K562 (cell line): Measurements from ENCODE around the gene NPB. TPM values are rescaled to one million over a fixed set of nuclear protein-coding genes. Genes with fewer than 3 reads are reported as not detected.

Experiments
- CREB1 ChIP-seq, 2 experiments: sonication (generic) in 1 of 2; formaldehyde crosslinking in 1 of 2; IDR thresholded peaks; 2 replicates each; pipeline versions ENCODE4 v1.6.1 to v1.8.0; 2012 to 2022; ENCODE audit warnings: inconsistent platforms in 1 of 2, mild to moderate bottlenecking in 1 of 2, missing genetic modification reagents in 1 of 2, moderate library complexity in 1 of 2
- HOXB6 ChIP-seq: fragments of 250-450 bp; sonication (Bioruptor Pico); IDR thresholded peaks from 2 replicates; pipeline ENCODE4 v1.5.1; 2022; ENCODE audit warnings: mild to moderate bottlenecking, borderline replicate concordance
- NR2C1 ChIP-seq, 2 experiments: fragments of 450-650 bp; IDR thresholded peaks; 2 replicates each; pipeline ENCODE4 v1.6.1; 2017; ENCODE audit warnings: mild to moderate bottlenecking in 2 of 2, antibody characterized with exemption in 1 of 2, inconsistent platforms in 1 of 2, missing compliant biosample characterization in 1 of 2, missing genetic modification characterization in 1 of 2
- PTRF ChIP-seq: fragments of 450-650 bp; IDR thresholded peaks from 2 replicates; pipeline ENCODE4 v1.6.1; 2016; ENCODE audit warnings: mild to moderate bottlenecking, missing genetic modification characterization, missing compliant biosample characterization
- RBM17 ChIP-seq: fragments of 200-400 bp; formaldehyde crosslinking; IDR thresholded peaks from 2 replicates; pipeline ENCODE4 v1.6.1; 2017; ENCODE audit warnings: low read depth, mild to moderate bottlenecking, low read length, borderline replicate concordance
- RBM25 ChIP-seq: fragments of 200-400 bp; formaldehyde crosslinking; IDR thresholded peaks from 2 replicates; pipeline ENCODE4 v1.6.1; 2018; ENCODE audit warnings: low read length, low read depth, moderate library complexity; ENCODE audit not compliant: severe bottlenecking
- TBP ChIP-seq: optimal IDR thresholded peaks from 2 replicates; pipeline ENCODE3; 2011; ENCODE audit warnings: low read depth, low read length, improper control_type of control experiment
- ZFP36 ChIP-seq: fragments of 150-350 bp; IDR thresholded peaks from 2 replicates; pipeline ENCODE4 v1.6.1; 2018; ENCODE audit warnings: low read length, low read depth; ENCODE audit not compliant: partially characterized antibody
- ZFX ChIP-seq: sonication (generic); formaldehyde crosslinking; IDR thresholded peaks from 2 replicates; pipeline ENCODE4 v1.8.0; 2022; ENCODE audit warnings: mild to moderate bottlenecking, missing genetic modification reagents, moderate library complexity
- ZNF217 ChIP-seq: sonication (generic); formaldehyde crosslinking; IDR thresholded peaks from 2 replicates; pipeline ENCODE4 v1.8.0; 2022; ENCODE audit warnings: mild to moderate bottlenecking, missing genetic modification reagents
- ZNF717 ChIP-seq: fragments of 250-450 bp; sonication (Bioruptor Pico); IDR thresholded peaks from 2 replicates; pipeline ENCODE4 v1.5.0; 2021
- ZNF77 ChIP-seq: fragments of 250-450 bp; sonication (Bioruptor Pico); IDR thresholded peaks from 2 replicates; pipeline ENCODE4 v1.5.0; 2020
- polyA plus RNA-seq, 8 experiments: library from polyadenylated mRNA; depleted of rRNA in 4 of 8; stranded (reverse) in 5 of 8; unstranded in 3 of 8; fragments of >200 nt; fragmentation: Nextera tagmentation in 2 of 8; fragmentation: Illumina TruSeq in 1 of 8; extraction: Ambion mirVana in 2 of 8; extraction: Trizol in 1 of 8; gene quantifications; 2 replicates each; pipeline versions ENCODE4 v1.2.1 to v1.2.3, GENCODE V29; 2011 to 2014; ENCODE audit warnings: inconsistent platforms in 1 of 8, missing spikeins in 1 of 8
- total RNA-seq, 7 experiments: library from RNA; depleted of rRNA in 6 of 7; stranded (reverse); fragments of >200 nt in 6 of 7; fragmentation: Illumina TruSeq in 2 of 7; extraction: Trizol in 2 of 7; gene quantifications; 2 replicates each; pipeline versions ENCODE4 v1.2.1 to v1.2.3, GENCODE V29; 2011 to 2021; ENCODE audit warnings: low replicate concordance in 1 of 7
- TF ChIP-seq, protein P1 (sequence below): fragments of 450-650 bp; IDR thresholded peaks from 2 replicates; pipeline ENCODE4 v1.6.1; 2016; ENCODE audit warnings: mild to moderate bottlenecking
- TF ChIP-seq, protein P2 (sequence below): fragments of 250-450 bp; sonication (Bioruptor Pico); IDR thresholded peaks from 2 replicates; pipeline ENCODE4 v1.9.0; 2021; ENCODE audit warnings: mild to moderate bottlenecking, inconsistent platforms
- TF ChIP-seq, protein P3 (sequence below): sonication (generic); formaldehyde crosslinking; IDR thresholded peaks from 2 replicates; pipeline ENCODE4 v1.8.0; 2022; ENCODE audit warnings: mild to moderate bottlenecking, missing genetic modification reagents
- TF ChIP-seq, protein P4 (sequence below): fragments of 250-450 bp; sonication (Bioruptor Pico); IDR thresholded peaks from 2 replicates; pipeline ENCODE4 v1.8.0; 2021; ENCODE audit warnings: moderate library complexity, mild to moderate bottlenecking, inconsistent platforms
- TF ChIP-seq, protein P5 (sequence below), 2 experiments: fragments of 450-650 bp; IDR thresholded peaks; 2 replicates each; pipeline ENCODE4 v1.6.1; 2018; ENCODE audit warnings: mild to moderate bottlenecking in 2 of 2, low read depth in 1 of 2; ENCODE audit not compliant: partially characterized antibody in 2 of 2

The NPB gene
- total and polyA plus RNA-seq, 9 of the 15 experiments (the other 6 are each of a cell fraction or from before 2014, with no cell fraction given): 0.03 to 0.61 (median 0.14) TPM; not detected in 2

DNA sequence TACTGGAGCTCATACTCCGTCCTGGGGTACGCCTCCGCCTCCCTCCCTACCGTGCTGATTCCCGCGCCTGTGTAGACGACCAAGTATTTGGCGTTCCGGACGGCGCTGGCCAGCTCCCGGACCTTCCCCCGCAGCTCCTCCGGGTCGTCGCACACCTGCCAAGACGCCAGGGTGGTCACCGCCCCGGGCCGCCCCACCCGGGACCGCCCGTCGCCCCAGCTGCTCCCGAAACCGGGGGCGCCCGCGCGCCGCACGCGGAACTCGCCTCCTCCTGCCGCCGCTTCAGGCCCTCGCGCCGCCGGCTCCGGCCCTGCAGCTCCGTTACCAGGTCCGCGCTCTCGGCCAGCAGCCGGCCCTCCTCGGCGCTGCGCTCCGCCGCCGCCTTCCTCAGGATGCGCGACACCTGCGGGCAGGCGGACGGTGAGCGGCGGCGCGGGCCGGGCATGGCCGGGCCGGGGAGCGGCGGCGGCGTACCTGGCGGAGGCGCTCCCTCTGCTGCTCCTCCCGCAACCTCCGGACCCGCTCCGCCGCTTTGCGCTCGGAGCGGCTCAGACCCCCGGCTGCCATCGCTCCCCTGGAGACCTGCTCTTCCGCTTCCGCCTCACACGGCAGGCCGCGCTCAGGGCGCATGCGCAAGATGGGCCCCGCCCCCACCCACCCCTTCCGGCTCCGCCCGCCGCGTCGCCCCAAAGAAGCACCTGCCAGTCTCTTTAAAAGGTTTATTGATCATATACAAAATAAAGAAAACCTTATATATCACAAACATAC, 15.7 kb downstream of the NPB start, which contains the start of gene SIRT7 (continued):
- TF ChIP-seq, protein P1, sequence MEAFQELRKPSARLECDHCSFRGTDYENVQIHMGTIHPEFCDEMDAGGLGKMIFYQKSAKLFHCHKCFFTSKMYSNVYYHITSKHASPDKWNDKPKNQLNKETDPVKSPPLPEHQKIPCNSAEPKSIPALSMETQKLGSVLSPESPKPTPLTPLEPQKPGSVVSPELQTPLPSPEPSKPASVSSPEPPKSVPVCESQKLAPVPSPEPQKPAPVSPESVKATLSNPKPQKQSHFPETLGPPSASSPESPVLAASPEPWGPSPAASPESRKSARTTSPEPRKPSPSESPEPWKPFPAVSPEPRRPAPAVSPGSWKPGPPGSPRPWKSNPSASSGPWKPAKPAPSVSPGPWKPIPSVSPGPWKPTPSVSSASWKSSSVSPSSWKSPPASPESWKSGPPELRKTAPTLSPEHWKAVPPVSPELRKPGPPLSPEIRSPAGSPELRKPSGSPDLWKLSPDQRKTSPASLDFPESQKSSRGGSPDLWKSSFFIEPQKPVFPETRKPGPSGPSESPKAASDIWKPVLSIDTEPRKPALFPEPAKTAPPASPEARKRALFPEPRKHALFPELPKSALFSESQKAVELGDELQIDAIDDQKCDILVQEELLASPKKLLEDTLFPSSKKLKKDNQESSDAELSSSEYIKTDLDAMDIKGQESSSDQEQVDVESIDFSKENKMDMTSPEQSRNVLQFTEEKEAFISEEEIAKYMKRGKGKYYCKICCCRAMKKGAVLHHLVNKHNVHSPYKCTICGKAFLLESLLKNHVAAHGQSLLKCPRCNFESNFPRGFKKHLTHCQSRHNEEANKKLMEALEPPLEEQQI: no peak
- TF ChIP-seq, protein P2, sequence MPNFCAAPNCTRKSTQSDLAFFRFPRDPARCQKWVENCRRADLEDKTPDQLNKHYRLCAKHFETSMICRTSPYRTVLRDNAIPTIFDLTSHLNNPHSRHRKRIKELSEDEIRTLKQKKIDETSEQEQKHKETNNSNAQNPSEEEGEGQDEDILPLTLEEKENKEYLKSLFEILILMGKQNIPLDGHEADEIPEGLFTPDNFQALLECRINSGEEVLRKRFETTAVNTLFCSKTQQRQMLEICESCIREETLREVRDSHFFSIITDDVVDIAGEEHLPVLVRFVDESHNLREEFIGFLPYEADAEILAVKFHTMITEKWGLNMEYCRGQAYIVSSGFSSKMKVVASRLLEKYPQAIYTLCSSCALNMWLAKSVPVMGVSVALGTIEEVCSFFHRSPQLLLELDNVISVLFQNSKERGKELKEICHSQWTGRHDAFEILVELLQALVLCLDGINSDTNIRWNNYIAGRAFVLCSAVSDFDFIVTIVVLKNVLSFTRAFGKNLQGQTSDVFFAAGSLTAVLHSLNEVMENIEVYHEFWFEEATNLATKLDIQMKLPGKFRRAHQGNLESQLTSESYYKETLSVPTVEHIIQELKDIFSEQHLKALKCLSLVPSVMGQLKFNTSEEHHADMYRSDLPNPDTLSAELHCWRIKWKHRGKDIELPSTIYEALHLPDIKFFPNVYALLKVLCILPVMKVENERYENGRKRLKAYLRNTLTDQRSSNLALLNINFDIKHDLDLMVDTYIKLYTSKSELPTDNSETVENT (CRISPR knock-in tag): peak; percentile 83
- TF ChIP-seq, protein P3, sequence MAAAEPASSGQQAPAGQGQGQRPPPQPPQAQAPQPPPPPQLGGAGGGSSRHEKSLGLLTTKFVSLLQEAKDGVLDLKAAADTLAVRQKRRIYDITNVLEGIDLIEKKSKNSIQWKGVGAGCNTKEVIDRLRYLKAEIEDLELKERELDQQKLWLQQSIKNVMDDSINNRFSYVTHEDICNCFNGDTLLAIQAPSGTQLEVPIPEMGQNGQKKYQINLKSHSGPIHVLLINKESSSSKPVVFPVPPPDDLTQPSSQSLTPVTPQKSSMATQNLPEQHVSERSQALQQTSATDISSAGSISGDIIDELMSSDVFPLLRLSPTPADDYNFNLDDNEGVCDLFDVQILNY (CRISPR knock-in tag): no peak
- TF ChIP-seq ZFP36 (no peak), PTRF (tag) (no peak), CREB1 (IDR thresholded peaks at IDR 0.05) (no peak), CREB1 (CRISPR knock-in tag; IDR thresholded peaks at IDR 0.05) (no peak), ZNF717 (CRISPR knock-in tag) (no peak), NR2C1 (IDR thresholded peaks at IDR 0.05) (no peak), NR2C1 (tag; IDR thresholded peaks at IDR 0.05) (no peak), HOXB6 (CRISPR knock-in tag) (no peak), ZNF217 (no peak), RBM25 (no peak), ZNF77 (CRISPR knock-in tag) (no peak), RBM17 (no peak), TBP (peak; percentile 14), ZFX (CRISPR knock-in tag) (no peak; the same call in 1 of the 2 replicates)
- TF ChIP-seq, protein P4, sequence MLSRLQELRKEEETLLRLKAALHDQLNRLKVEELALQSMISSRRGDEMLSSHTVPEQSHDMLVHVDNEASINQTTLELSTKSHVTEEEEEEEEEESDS (CRISPR knock-in tag): no peak
- TF ChIP-seq, protein P5, sequence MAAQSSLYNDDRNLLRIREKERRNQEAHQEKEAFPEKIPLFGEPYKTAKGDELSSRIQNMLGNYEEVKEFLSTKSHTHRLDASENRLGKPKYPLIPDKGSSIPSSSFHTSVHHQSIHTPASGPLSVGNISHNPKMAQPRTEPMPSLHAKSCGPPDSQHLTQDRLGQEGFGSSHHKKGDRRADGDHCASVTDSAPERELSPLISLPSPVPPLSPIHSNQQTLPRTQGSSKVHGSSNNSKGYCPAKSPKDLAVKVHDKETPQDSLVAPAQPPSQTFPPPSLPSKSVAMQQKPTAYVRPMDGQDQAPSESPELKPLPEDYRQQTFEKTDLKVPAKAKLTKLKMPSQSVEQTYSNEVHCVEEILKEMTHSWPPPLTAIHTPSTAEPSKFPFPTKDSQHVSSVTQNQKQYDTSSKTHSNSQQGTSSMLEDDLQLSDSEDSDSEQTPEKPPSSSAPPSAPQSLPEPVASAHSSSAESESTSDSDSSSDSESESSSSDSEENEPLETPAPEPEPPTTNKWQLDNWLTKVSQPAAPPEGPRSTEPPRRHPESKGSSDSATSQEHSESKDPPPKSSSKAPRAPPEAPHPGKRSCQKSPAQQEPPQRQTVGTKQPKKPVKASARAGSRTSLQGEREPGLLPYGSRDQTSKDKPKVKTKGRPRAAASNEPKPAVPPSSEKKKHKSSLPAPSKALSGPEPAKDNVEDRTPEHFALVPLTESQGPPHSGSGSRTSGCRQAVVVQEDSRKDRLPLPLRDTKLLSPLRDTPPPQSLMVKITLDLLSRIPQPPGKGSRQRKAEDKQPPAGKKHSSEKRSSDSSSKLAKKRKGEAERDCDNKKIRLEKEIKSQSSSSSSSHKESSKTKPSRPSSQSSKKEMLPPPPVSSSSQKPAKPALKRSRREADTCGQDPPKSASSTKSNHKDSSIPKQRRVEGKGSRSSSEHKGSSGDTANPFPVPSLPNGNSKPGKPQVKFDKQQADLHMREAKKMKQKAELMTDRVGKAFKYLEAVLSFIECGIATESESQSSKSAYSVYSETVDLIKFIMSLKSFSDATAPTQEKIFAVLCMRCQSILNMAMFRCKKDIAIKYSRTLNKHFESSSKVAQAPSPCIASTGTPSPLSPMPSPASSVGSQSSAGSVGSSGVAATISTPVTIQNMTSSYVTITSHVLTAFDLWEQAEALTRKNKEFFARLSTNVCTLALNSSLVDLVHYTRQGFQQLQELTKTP (IDR thresholded peaks at IDR 0.05; ENCODE audit: low read depth in 1 of 2, partially characterized antibody in 2 of 2): no peak
